ENCODE results near the gene ADAMTS17. TPM values are rescaled to one million over a fixed set of nuclear protein-coding genes. Genes with fewer than 3 reads are reported as not detected.

Gene ADAMTS17
- total RNA-seq, 2 experiments from 2014 or later = 4.1 to 5.0 TPM

DNA sequence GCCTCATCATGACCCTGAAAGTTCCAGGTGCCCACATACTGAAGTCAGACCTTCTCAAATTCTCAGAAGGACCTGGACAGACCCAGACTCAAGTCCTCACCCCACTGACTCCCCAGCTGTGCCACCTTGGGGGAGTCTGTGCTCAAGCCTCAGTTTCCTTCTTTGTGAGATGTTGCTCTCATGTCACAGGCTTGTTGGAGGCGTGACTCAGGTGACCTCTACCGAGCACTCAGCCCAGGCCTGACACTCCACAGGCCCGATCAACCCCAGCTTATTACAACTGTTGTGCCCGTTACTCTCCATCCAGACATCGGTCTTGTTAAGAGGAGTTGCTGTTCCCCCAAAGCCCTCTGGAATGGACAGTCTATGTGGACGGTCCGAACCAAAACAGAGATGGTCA lies 332.4 kb downstream of the ADAMTS17 start:
- Mint-ChIP-seq H3K27me3 (peaks cover 5% of the 10 kb centered on the region), H3K9me3 (no peaks in the 10 kb centered on the region), H3K27ac (no peak overlapping the region), H3K36me3 (ENCODE audit: low read depth) (no peaks in the 10 kb centered on the region), H3K4me1 (no peaks in the 10 kb centered on the region), H3K4me3 (no peak overlapping the region)
- no peak for DNase-seq
- POLR2A ChIA-PET = no interaction called here
- CTCF ChIA-PET = no interaction called here

DNA sequence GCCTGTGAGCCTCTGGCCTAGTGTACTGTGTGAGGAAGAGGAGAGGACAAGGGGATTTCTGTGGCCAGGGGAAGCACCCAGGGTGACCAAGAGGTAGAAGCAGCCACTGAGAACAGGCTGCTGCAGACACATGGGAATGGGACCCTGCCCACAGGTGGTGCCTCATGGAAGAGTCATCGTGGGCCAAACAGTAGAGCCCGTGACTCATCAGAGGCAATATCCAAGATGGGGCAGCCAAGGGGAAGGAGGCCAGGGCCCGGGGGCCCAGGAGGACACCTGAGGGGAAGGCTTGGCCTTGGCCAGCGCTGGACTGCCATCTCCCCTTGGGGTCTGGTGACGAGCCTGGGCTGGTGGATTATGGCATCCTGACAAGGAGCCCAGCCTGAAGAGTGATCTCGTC lies 333.5 kb downstream of the ADAMTS17 start:
- CTCF ChIA-PET = no interaction called here

DNA sequence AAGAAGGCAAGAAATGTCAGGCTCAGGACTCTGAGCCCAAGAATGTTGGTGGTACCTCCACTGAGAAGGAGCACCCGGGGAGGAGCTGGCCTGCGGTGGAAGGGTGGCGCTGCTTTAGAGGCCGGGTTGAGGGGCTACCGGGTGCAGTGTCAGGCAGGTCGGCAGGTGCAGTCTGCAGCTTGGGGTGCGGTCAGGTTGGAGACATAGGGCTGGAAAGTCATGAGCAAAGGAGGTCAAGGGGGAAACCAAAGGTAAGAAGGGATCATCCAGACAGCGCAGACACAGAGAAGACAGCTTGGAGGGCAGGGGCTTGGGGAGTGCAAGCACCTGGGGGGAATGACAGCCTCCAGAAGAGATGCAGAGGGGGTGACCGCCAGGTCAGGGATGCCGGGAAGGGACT lies 334.2 kb downstream of the ADAMTS17 start:
- Mint-ChIP-seq H3K4me3 (no peak overlapping the region), H3K27me3 (no peaks in the 10 kb centered on the region), H3K36me3 (ENCODE audit: low read depth) (no peaks in the 10 kb centered on the region), H3K27ac (no peak overlapping the region), H3K9me3 (no peaks in the 10 kb centered on the region), H3K4me1 (no peaks in the 10 kb centered on the region)
- POLR2A ChIA-PET = no interaction called here
- no peak for DNase-seq
- CTCF ChIA-PET = interaction anchor here (1.0 kb wide), 1 partner anchor 17 kb away, joined by 3 read pairs; no protein-coding TSS in a partner anchor

More for the DNA sequence above, 333.5 kb downstream of the ADAMTS17 start:
- H3K4me1 Mint-ChIP-seq = no peaks in the 10 kb centered on the region
- H3K27ac Mint-ChIP-seq = no peak overlapping the region
- no peak overlapping the region for H3K4me3 Mint-ChIP-seq
- no peaks in the 10 kb centered on the region for H3K9me3 Mint-ChIP-seq
- DNase-seq = no peak
- POLR2A ChIA-PET = no interaction called here
- H3K27me3 Mint-ChIP-seq = peaks cover 4% of the 10 kb centered on the region
- H3K36me3 Mint-ChIP-seq (ENCODE audit: low read depth) = no peaks in the 10 kb centered on the region

DNA sequence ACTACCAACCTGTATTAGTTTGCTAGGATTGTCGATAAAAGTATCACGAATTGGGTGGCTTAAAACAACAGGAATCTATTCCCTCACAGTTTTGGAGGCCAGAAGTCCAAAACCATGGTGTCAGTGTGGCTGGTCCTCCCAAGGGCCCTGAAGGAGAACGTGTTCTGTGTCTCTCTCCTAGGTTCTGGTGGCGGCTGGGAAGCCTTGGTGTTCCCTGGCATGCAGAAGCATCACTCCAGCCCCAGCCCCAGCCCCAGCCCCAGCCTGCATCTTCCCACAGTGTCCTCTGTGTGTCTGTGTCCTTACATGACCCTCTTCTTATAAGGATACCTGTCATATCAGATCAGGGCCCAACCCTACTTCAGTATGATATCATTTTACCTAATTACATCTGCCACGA lies 336.1 kb downstream of the ADAMTS17 start:
- no peak for DNase-seq
- CTCF ChIA-PET = no interaction called here
- no peaks in the 10 kb centered on the region for H3K36me3 Mint-ChIP-seq (ENCODE audit: low read depth)
- H3K4me3 Mint-ChIP-seq = no peak overlapping the region
- no peaks in the 10 kb centered on the region for H3K4me1 Mint-ChIP-seq
- no peak overlapping the region for H3K27ac Mint-ChIP-seq
- H3K27me3 Mint-ChIP-seq = no peaks in the 10 kb centered on the region
- POLR2A ChIA-PET = no interaction called here
- no peaks in the 10 kb centered on the region for H3K9me3 Mint-ChIP-seq

DNA sequence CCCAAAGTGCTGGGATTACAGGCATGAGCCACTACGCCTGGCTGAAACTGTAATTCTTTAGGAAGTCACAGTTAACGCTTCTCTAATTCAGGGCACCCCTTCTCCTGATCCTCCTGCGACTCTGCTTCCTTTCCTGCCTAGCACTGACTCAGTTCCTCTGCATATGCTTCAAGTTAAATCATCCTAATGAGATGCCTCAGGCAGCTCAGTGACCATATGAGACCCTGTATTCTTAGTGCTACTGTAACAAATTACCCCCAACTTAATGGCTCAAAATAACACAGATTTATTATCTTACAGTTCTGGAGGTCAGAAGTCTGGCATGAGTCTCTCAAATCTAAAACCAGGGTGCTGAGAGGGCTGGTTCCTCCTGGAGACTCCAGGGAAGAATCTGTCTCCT lies 336.8 kb downstream of the ADAMTS17 start:
- POLR2A ChIA-PET = no interaction called here
- CTCF ChIA-PET = no interaction called here
- H3K4me1 Mint-ChIP-seq = no peaks in the 10 kb centered on the region
- no peak overlapping the region for H3K4me3 Mint-ChIP-seq
- H3K27me3 Mint-ChIP-seq = no peaks in the 10 kb centered on the region
- DNase-seq = no peak
- H3K9me3 Mint-ChIP-seq = no peaks in the 10 kb centered on the region
- H3K36me3 Mint-ChIP-seq (ENCODE audit: low read depth) = no peaks in the 10 kb centered on the region
- no peak overlapping the region for H3K27ac Mint-ChIP-seq

DNA sequence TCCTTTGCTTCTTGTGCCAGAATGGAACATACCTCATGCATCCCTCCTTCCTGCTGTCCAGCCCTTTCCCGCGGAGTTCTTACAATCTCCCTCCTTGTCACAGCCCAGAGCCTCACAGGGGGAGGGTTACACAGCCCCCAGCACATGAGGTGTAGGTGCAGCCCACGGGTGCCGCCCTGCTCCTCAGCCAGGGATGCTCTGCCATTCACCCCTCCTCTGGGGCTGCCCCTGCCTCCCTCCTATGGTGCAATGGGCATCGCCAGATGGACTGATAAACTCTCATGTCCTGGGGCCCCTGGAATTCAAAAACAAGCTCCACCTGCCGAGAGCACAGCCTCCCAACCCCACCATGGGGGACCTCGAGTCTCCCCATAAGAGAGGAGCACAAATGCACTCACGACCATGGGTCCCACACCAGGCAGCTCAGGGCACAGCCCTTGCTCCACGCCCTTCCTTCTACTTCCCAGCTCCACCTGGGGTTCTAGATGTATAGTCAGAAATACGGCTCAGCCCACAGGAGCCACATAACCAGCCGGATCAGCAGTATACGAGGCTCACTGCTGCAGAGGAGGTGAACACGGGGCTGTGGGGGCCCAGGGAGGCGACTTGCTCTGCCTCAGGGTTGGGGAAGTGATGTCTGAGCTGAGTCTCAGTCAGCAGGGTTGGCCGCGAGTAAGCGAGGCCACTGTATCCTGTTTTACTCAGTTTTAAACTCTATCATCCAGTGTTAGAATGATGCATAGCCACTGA lies 338.8 kb downstream of the ADAMTS17 start:
- no peaks in the 10 kb centered on the region for H3K4me1 Mint-ChIP-seq
- no peaks in the 10 kb centered on the region for H3K27me3 Mint-ChIP-seq
- no peaks in the 10 kb centered on the region for H3K36me3 Mint-ChIP-seq (ENCODE audit: low read depth)
- no peak overlapping the region for H3K4me3 Mint-ChIP-seq
- POLR2A ChIA-PET = no interaction called here
- H3K9me3 Mint-ChIP-seq = no peaks in the 10 kb centered on the region
- CTCF ChIA-PET = no interaction called here
- no peak overlapping the region for H3K27ac Mint-ChIP-seq
- no peak for DNase-seq

DNA sequence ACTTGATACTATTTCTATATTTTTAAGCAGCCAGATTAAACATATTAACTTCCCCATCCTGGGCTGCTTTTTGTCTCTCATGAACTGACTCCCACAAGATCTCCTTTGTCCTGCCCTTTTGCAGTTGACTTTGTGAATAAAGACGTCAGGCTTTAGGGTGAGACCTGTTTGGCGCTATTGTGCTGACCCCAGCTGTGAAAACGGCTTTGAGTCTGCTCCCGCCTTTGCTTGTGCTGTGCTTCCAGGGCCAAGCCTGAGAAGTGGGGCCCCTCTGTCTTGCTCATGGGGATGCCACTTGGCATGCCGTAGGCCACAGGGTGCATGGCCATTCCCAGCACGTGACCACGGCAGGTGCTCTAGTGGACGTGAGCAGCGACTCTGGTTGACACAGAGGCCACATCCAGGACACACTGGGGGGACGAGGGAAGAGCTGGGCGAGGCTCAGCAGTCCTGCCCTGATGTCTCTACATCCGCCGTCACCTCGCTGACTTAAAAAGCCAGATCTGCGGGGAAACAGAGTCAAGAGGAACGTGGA lies 339.6 kb downstream of the ADAMTS17 start:
- Mint-ChIP-seq H3K4me1 (no peaks in the 10 kb centered on the region), H3K4me3 (no peak overlapping the region), H3K27ac (no peak overlapping the region), H3K27me3 (no peaks in the 10 kb centered on the region), H3K36me3 (ENCODE audit: low read depth) (no peaks in the 10 kb centered on the region), H3K9me3 (no peaks in the 10 kb centered on the region)
- no peak for DNase-seq
- POLR2A ChIA-PET = no interaction called here
- CTCF ChIA-PET = no interaction called here

DNA sequence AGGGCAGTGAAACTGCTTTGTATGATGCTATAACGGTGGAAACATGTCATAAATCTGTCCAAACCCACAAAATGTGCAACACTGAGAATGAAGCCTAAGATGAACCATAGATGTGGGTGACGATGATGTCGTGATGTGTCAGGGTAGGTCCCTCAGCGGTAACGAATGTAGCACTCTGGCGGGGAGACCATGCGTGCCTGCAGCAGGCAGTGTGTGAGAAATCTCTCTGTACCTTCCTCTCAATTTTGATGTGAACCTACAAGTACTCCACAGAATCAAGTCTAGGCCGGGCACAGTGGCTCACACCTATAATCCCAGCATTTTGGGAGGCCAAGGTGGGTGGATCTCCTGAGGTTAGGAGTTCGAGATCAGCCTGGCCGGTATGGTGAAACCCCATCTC lies 340.4 kb downstream of the ADAMTS17 start:
- H3K27me3 Mint-ChIP-seq = no peaks in the 10 kb centered on the region
- no peak for DNase-seq
- no peaks in the 10 kb centered on the region for H3K9me3 Mint-ChIP-seq
- no peaks in the 10 kb centered on the region for H3K4me1 Mint-ChIP-seq
- H3K27ac Mint-ChIP-seq = no peak overlapping the region
- H3K36me3 Mint-ChIP-seq (ENCODE audit: low read depth) = no peaks in the 10 kb centered on the region
- POLR2A ChIA-PET = no interaction called here
- no peak overlapping the region for H3K4me3 Mint-ChIP-seq
- CTCF ChIA-PET = no interaction called here

DNA sequence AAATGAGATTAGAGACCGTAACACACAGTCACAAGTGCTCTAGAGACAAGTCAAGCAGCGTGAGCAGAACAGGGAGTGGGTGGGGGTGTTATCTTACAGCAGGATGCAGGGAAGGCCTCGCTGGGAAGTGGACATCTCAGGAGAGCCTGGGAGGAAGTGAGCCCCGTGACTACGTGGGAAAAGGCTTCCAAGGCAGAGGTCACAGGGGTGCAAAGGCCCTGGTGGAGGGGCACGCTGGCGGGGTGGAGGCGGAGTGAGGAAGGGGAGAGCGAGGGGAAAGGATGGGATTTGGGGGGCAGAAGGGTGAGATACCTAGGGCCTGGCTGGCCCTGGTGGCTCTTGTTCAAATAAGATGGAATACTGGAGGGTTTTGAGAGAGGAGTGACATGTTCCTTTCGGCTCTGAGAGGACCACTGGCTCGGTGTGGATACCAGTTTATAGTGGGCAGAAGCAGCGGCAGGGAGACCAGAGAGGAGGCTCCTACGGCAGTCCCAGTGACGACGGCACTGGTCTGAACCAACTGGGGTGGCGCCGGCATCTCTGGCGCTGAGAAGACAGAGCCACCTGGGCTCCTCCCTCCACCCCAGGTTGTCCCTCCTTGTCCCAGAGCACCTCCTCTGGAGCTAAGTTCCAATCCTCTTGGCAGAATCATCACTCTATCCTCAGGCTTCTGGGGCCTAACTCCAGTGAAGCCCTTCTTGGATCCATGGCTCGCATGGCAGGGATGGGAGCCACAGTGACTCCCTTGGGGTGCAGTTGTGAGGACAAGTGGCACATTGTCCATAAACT lies 342.3 kb downstream of the ADAMTS17 start:
- H3K4me1 Mint-ChIP-seq = no peaks in the 10 kb centered on the region
- no peak overlapping the region for H3K4me3 Mint-ChIP-seq

DNA sequence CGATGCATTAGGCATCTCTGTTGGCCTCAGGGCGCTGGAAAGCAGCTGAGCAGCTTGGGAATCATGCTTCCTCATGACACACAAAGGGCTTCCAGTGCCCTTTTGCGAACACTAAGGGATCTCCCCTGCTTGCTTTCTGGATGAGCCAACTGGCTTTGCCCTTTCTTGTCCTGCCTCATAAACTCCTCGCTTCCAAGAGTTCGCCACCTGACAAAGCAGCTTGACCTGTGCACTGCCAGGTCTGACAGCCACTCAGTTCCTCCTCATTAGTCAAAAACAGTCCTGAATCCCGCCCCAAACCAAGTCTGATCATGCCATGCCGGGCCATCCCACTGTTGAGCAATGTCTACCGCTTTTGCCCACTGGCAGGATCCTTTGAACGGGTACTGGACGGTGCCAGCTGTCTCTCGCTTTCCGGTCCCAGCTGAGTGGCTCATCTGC lies 343.1 kb downstream of the ADAMTS17 start:
- POLR2A ChIA-PET = no interaction called here
- Mint-ChIP-seq H3K27me3 (no peaks in the 10 kb centered on the region), H3K9me3 (no peaks in the 10 kb centered on the region), H3K4me3 (no peak overlapping the region), H3K27ac (no peak overlapping the region), H3K36me3 (ENCODE audit: low read depth) (no peaks in the 10 kb centered on the region), H3K4me1 (no peaks in the 10 kb centered on the region)
- DNase-seq = no peak
- CTCF ChIA-PET = no interaction called here

More for the DNA sequence above, 342.3 kb downstream of the ADAMTS17 start:
- no peaks in the 10 kb centered on the region for H3K36me3 Mint-ChIP-seq (ENCODE audit: low read depth)
- H3K9me3 Mint-ChIP-seq = no peaks in the 10 kb centered on the region
- POLR2A ChIA-PET = no interaction called here
- CTCF ChIA-PET = no interaction called here
- no peak overlapping the region for H3K27ac Mint-ChIP-seq
- H3K27me3 Mint-ChIP-seq = no peaks in the 10 kb centered on the region
- no peak for DNase-seq

DNA sequence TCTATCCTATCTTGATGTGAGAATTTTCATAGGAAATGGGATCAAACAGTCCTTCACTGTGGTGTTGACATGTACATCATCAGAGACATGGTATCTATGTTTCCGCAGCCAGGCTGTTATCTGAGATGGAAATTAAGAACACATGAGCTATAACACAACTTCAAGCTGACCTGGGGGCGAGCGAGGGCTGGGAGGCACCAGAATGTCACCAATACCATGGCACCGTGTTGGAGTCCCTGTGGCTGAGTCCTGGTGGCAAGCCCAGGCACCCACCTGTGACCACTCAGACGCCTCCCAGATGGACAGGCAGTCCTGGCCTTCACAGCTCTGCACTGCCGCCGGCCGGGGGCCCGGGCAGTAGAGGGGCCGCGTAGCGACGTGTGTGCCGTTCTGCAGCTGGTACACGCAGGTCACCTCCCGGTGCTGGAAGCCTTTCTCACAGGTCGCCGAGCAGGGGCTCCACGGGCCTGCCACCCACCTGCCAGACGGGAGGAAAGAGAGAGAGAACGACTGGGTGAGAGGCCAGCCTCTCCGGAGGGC lies 344.6 kb downstream of the ADAMTS17 start:
- ChIA-PET POLR2A (no interaction called here), CTCF (no interaction called here)
- Mint-ChIP-seq H3K4me1 (no peaks in the 10 kb centered on the region), H3K36me3 (ENCODE audit: low read depth) (no peaks in the 10 kb centered on the region), H3K9me3 (no peaks in the 10 kb centered on the region), H3K27ac (no peak overlapping the region), H3K4me3 (no peak overlapping the region), H3K27me3 (no peaks in the 10 kb centered on the region)
- DNase-seq = no peak

DNA sequence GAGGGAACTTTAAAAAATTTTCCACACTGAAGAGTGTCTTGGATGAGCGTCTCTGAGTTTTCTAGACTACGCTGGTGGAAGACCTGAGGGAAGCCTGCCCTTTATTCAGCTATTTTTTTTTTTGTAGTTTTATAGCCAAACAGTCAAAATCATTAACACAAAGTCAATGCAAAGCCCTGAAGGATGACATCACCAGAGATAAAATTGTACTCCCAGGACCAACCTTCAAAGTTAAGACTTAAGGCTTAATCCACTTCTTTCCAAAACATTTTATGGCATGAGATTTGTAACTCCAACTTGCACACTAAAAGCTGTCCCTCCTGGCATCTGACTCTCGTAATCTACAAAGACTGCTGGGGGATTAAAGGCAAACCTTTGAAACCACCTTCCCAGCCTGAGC lies 345.1 kb downstream of the ADAMTS17 start:
- POLR2A ChIA-PET = no interaction called here
- H3K4me3 Mint-ChIP-seq = no peak overlapping the region
- CTCF ChIA-PET = no interaction called here

DNA sequence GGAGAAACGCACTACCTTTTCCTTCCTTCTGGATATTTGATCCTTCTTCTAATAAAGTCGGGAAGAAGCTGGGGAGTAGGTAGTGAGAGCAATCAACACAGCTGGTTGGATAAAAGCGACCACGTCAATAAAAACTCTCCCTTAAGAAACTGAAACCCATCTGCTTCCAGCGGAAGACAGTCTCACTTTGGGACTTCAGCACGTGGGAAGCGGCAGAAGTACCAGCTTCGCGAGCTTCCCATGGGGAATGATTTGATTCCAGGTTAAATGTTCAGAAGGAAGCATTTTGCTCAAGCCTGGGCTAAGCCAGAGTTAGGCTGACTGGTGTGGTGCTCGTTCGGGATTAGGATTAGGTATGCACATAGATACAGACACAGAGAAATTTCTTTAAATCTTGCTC lies 346.2 kb downstream of the ADAMTS17 start:
- POLR2A ChIA-PET = no interaction called here
- CTCF ChIA-PET = no interaction called here
- no peak overlapping the region for H3K27ac Mint-ChIP-seq
- no peaks in the 10 kb centered on the region for H3K9me3 Mint-ChIP-seq
- H3K36me3 Mint-ChIP-seq (ENCODE audit: low read depth) = no peaks in the 10 kb centered on the region
- no peak for DNase-seq
- H3K4me1 Mint-ChIP-seq = no peaks in the 10 kb centered on the region
- H3K27me3 Mint-ChIP-seq = no peaks in the 10 kb centered on the region
- no peak overlapping the region for H3K4me3 Mint-ChIP-seq

More for the DNA sequence above, 345.1 kb downstream of the ADAMTS17 start:
- no peaks in the 10 kb centered on the region for H3K9me3 Mint-ChIP-seq
- no peaks in the 10 kb centered on the region for H3K27me3 Mint-ChIP-seq
- no peaks in the 10 kb centered on the region for H3K4me1 Mint-ChIP-seq
- H3K36me3 Mint-ChIP-seq (ENCODE audit: low read depth) = no peaks in the 10 kb centered on the region
- H3K27ac Mint-ChIP-seq = no peak overlapping the region
- DNase-seq = no peak
